Chondrocyte (in vitro differentiated cells): ENCODE results near the gene FSIP1. TPM values are rescaled to one million over a fixed set of nuclear protein-coding genes. Genes with fewer than 3 reads are reported as not detected.

Source experiments
- DNase-seq: peaks from one replicate; pipeline ENCODE4 v3.0.0; 2021; ENCODE audit warnings: mixed read lengths, low spot score
- H3K27ac Mint-ChIP-seq: one replicate; pipeline ENCODE4 v1.8.0; 2021; ENCODE audit warnings: mild to moderate bottlenecking, moderate library complexity, mixed read lengths; ENCODE audit not compliant: unreplicated experiment
- H3K27me3 Mint-ChIP-seq: 2 replicates; pipeline ENCODE4 v1.8.0; 2021; ENCODE audit warnings: low read depth, mixed read lengths
- H3K36me3 Mint-ChIP-seq: 2 replicates; pipeline ENCODE4 v1.8.0; 2021; ENCODE audit warnings: low read depth, mixed read lengths
- H3K4me1 Mint-ChIP-seq: 2 replicates; pipeline ENCODE4 v1.8.0; 2021; ENCODE audit warnings: low read depth, mild to moderate bottlenecking, mixed read lengths
- H3K4me3 Mint-ChIP-seq: one replicate; pipeline ENCODE4 v1.8.0; 2021; ENCODE audit warnings: mild to moderate bottlenecking, moderate library complexity, mixed read lengths; ENCODE audit not compliant: unreplicated experiment
- H3K9me3 Mint-ChIP-seq: 2 replicates; pipeline ENCODE4 v1.8.0; 2021; ENCODE audit warnings: low read depth, mixed read lengths
- total RNA-seq: library from RNA; stranded (reverse); gene quantifications from 3 replicates; pipeline ENCODE4 v1.2.1, GENCODE V29; 2021
- TF ChIP-seq, protein P1 (sequence below): fragments of 200-600 bp; sonication (generic); IDR thresholded peaks from 2 replicates; pipeline ENCODE4 v1.5.0; 2021; ENCODE audit warnings: antibody characterized with exemption, mild to moderate bottlenecking, moderate library complexity

The FSIP1 gene
- total RNA-seq, 1 donor from 2014 or later, result 0.40 TPM

DNA sequence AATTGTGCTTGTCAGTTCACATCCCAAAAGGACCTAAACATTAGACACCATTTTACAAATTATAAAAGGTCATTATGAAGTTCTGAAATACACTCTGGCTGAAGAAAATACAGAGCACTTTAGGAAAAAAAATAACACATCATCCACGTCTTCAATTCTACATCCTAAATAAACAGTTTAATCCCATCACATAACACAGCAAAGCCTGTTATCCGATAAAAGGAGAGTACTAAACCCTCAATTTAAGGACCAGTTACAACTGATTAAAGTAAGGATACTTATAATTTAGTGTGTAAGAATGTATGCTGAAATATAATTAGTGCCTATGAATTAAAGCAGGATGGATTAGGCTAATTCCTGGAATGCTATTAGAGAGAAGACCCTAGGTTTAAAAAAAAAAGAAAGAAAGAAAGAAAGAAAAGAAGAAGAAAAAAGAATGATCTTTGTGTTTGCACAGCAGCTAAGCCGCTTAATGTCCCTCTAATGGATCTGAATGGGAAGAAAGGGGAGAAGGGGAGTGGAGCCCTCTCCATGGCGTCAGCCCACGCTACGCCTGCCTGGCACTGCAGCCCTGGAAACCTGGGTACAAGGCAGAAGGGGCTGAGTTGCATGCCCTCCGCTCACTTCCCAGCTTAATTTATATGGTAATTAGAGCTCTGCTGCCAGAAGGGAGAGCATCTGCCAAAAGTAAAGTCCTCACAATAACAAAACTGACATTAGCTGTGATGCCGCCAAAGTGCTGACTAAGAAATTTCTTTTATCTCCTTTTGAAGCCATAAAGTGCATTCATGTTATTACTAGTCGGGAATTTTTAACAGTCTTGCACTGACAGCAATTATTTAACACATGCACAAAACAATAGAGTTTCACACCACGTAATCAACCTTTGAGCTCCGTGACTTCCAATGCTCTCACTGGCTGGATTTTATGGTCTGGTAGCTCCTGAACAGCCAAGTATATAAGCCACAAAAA lies 90.0 kb downstream of the FSIP1 start:
- TF ChIP-seq, protein P1, sequence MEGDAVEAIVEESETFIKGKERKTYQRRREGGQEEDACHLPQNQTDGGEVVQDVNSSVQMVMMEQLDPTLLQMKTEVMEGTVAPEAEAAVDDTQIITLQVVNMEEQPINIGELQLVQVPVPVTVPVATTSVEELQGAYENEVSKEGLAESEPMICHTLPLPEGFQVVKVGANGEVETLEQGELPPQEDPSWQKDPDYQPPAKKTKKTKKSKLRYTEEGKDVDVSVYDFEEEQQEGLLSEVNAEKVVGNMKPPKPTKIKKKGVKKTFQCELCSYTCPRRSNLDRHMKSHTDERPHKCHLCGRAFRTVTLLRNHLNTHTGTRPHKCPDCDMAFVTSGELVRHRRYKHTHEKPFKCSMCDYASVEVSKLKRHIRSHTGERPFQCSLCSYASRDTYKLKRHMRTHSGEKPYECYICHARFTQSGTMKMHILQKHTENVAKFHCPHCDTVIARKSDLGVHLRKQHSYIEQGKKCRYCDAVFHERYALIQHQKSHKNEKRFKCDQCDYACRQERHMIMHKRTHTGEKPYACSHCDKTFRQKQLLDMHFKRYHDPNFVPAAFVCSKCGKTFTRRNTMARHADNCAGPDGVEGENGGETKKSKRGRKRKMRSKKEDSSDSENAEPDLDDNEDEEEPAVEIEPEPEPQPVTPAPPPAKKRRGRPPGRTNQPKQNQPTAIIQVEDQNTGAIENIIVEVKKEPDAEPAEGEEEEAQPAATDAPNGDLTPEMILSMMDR, result no peak
- Mint-ChIP-seq H3K36me3 (no peaks in the 10 kb centered on the region), H3K4me3 (no peak overlapping the region), H3K27me3 (no peaks in the 10 kb centered on the region), H3K9me3 (no peaks in the 10 kb centered on the region), H3K27ac (no peak overlapping the region), H3K4me1 (peaks cover 2% of the 10 kb centered on the region)
- no peak for DNase-seq

DNA sequence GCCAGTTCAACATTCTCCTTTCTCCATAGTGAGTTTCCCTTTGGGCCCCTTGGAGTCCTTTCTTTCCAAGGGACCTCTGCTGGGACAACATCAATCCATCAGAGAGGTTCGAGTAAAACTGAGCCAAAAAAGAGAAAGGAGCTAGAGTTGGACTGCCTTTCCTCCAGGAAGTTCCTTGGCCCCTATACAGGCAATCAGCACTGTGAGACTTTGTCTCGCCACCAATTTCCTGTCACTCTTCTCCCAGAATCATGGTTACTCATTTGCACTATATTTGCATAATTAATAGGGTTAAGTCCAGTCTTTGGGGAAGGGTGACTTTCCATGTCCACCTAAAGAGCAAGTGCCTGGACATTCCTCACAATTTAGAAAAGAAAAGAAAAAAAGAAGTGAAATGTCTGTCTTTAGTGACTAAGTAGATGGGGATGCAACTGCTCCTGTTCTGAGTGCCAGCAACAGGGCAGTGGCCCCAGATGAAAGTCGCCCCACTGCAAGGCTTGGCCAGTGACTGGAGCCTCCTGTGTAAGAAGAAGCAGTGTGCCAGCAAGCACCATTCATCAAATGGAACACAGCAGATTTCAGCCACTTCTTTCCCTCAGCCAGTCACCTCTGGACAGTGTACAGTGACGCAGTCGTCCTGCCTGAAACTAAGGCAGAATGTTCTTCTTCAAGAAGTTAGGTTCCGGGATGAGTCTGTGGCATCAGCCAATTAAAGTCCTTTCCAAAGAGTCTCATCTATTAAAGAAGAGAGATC lies 91.6 kb downstream of the FSIP1 start:
- Mint-ChIP-seq H3K4me3 (no peak overlapping the region), H3K36me3 (no peaks in the 10 kb centered on the region), H3K27ac (no peak overlapping the region), H3K27me3 (no peaks in the 10 kb centered on the region), H3K4me1 (peaks cover 5% of the 10 kb centered on the region), H3K9me3 (no peaks in the 10 kb centered on the region)
- no peak for DNase-seq
- TF ChIP-seq, protein P1, result no peak

DNA sequence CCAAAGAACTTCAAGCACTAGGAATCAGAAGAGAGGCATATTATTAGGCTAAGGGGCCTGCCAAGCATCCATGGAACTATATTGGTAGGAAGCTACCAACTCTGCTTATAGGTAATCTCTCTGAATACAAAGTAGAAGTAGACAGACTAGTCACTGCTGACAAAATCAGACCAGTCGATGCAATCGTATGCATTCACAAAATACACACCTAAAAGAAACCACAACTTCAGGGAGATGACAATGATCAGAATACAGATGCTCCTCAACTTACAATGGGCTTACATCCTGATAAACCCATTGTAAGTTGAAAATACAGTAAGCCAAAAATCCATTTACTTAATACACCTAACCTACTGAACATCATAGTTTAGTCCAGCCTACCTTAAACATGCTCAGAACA lies 94.7 kb downstream of the FSIP1 start:
- H3K36me3 Mint-ChIP-seq, result no peaks in the 10 kb centered on the region
- no peaks in the 10 kb centered on the region for H3K9me3 Mint-ChIP-seq
- no peaks in the 10 kb centered on the region for H3K27me3 Mint-ChIP-seq
- no peak overlapping the region for H3K27ac Mint-ChIP-seq
- no peak for DNase-seq
- peaks cover 35% of the 10 kb centered on the region for H3K4me1 Mint-ChIP-seq
- no peak overlapping the region for H3K4me3 Mint-ChIP-seq
- TF ChIP-seq, protein P1, result no peak

DNA sequence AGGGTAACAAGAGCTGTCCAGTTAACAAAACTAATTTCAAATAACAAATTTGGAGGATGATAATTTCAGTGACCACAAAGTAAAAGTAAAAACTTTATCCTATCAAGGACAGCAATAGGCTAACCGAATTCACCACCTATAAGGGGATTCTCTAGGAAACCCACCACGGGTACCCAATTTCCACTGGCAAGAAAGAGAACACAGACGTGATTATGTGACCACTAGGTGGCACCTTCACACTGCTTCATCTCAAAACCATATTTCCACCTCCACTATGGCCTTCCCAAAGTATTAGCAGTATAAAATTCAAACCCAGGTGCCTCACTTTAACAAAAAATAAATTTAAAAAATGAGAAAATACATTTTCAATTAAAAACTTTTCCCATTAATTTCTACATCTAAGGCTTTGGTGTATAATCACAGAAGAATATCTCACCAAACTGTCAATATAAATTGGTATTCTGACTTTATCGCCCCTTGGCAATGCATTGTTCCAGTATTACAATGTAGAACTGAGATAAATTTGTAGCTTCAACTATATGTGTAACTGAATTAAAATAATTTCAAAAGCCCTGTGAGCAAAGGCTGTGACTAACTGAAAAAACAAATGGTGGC lies 96.5 kb downstream of the FSIP1 start:
- Mint-ChIP-seq H3K27me3 (no peaks in the 10 kb centered on the region), H3K36me3 (no peaks in the 10 kb centered on the region), H3K4me3 (no peak overlapping the region), H3K4me1 (peaks cover 53% of the 10 kb centered on the region), H3K27ac (no peak overlapping the region), H3K9me3 (no peaks in the 10 kb centered on the region)
- no peak for DNase-seq
- TF ChIP-seq, protein P1, result peak; percentile 96

DNA sequence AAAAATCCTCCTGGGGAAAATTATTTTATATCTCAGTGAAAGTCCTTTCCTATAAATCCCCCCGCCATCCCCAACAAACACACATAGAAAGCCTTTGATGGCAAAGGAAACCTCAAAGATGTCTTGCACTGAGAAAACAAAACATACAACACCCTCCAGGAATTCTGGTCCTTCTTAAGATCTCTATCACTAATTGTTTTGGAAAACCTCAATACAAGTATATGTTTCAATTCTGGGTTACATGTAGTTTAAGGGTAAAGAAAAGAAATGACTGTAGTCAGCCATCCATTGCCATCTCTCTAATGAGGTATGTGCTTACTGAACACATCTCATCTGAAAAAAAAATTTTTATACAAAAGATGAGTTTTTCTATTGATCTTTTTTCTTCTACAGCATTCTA lies 97.3 kb downstream of the FSIP1 start:
- no peaks in the 10 kb centered on the region for H3K27me3 Mint-ChIP-seq
- H3K9me3 Mint-ChIP-seq, result no peaks in the 10 kb centered on the region
- H3K4me1 Mint-ChIP-seq, result peaks cover 61% of the 10 kb centered on the region
- no peaks in the 10 kb centered on the region for H3K36me3 Mint-ChIP-seq
- peak overlapping the region; percentile 42 for H3K27ac Mint-ChIP-seq
- no peak overlapping the region for H3K4me3 Mint-ChIP-seq
- TF ChIP-seq, protein P1, result no peak
- DNase-seq, result no peak
